ENCODE measurements around the gene RERE. TPM values are rescaled to one million over a fixed set of nuclear protein-coding genes. Genes with fewer than 3 reads are reported as not detected.

The RERE gene
- 57.2 and 60.2 TPM in 2 replicates for polyA plus RNA-seq (2013)

GRCh38 chr1:8817412-8818324 is at the start of gene RERE:
RERE (minus strand) TSS chr1:8817640.
- Histone ChIP-seq H3K14ac (ENCODE audit: low read length) (peak within 1 kb of the TSS; percentile 88), H2BK12ac (ENCODE audit: low read length) (no peak within 1 kb of the TSS), H2BK120ac (ENCODE audit: insufficient read depth, low read length, poor library complexity) (peak within 1 kb of the TSS; percentile 88), H2BK5ac (ENCODE audit: low read depth, low read length, poor library complexity) (peak within 1 kb of the TSS; percentile 89), H3K9ac (ENCODE audit: low read length) (peak within 1 kb of the TSS; percentile 96), H3K4me2 (ENCODE audit: low read length) (peak within 1 kb of the TSS; percentile 76), H3K18ac (ENCODE audit: low read length) (peak within 1 kb of the TSS; percentile 95), H3K36me3 (ENCODE audit: control insufficient read depth in 1 of 2, insufficient read depth in 2 of 2, low read length in 2 of 2) (no peaks in the 10 kb centered on the region), H4K12ac (ENCODE audit: low read depth, low read length) (peak within 1 kb of the TSS; percentile 91), H3K27ac (ENCODE audit: low read depth, low read length) (peak within 1 kb of the TSS; percentile 96), H4K91ac (ENCODE audit: low read depth, low read length) (peak within 1 kb of the TSS; percentile 85), H3K4ac (ENCODE audit: low read depth, low read length) (peak within 1 kb of the TSS; percentile 64), H2AFZ (ENCODE audit: insufficient read depth, low read length, poor library complexity) (peak within 1 kb of the TSS; percentile 78), H3K9me3 (ENCODE audit: insufficient read depth, low read depth, low read length) (no peaks in the 10 kb centered on the region), H2AK5ac (ENCODE audit: low read length) (no peak within 1 kb of the TSS), H3K79me1 (ENCODE audit: low read length) (peaks cover 14% of the 10 kb centered on the region), H3K79me2 (ENCODE audit: control insufficient read depth, insufficient read depth, low read length, poor library complexity) (peaks cover 11% of the 10 kb centered on the region), H4K8ac (ENCODE audit: low read depth, low read length) (peak within 1 kb of the TSS; percentile 93), H3K4me3 (ENCODE audit: low read depth, low read length) (peak within 1 kb of the TSS; percentile 91), H3K4me1 (ENCODE audit: control insufficient read depth in 1 of 2, insufficient read depth in 2 of 2, low read length in 2 of 2) (peaks cover 2 to 4% of the 10 kb centered on the region in 2 experiments), H3K27me3 (ENCODE audit: insufficient read depth, low read length) (no peaks in the 10 kb centered on the region), H3K23ac (ENCODE audit: low read length) (no peak within 1 kb of the TSS)
- no CpG with 5 or more reads among the region's 82 CpGs for WGBS (ENCODE audit: extremely low coverage, insufficient coverage, insufficient read length)
- DNase-seq = peak; percentile 93 to 97

- WGBS (ENCODE audit: extremely low coverage, insufficient coverage, insufficient read length) = no CpG with 5 or more reads among the region's 11 CpGs
- DNase-seq = no peak
- H3K4me1 ChIP-seq (ENCODE audit: control insufficient read depth in 1 of 2, insufficient read depth in 2 of 2, low read length in 2 of 2) = peaks cover 6 to 9% of the 10 kb centered on the region in 2 experiments
- H3K9me3 ChIP-seq (ENCODE audit: insufficient read depth, low read depth, low read length) = peaks cover 2% of the 10 kb centered on the region
- H2BK5ac ChIP-seq (ENCODE audit: low read depth, low read length, poor library complexity) = no peak overlapping the region
- no peak overlapping the region for H3K14ac ChIP-seq (ENCODE audit: low read length)
- H4K91ac ChIP-seq (ENCODE audit: low read depth, low read length) = no peak overlapping the region
- H4K8ac ChIP-seq (ENCODE audit: low read depth, low read length) = no peak overlapping the region
- no peak overlapping the region for H3K9ac ChIP-seq (ENCODE audit: low read length)
- H3K23ac ChIP-seq (ENCODE audit: low read length) = no peak overlapping the region
- H3K4ac ChIP-seq (ENCODE audit: low read depth, low read length) = no peak overlapping the region
- H3K79me2 ChIP-seq (ENCODE audit: control insufficient read depth, insufficient read depth, low read length, poor library complexity) = no peaks in the 10 kb centered on the region
- H3K4me3 ChIP-seq (ENCODE audit: low read depth, low read length) = no peak overlapping the region
- H3K79me1 ChIP-seq (ENCODE audit: low read length) = no peaks in the 10 kb centered on the region
- no peak overlapping the region for H3K18ac ChIP-seq (ENCODE audit: low read length)
- no peak overlapping the region for H4K12ac ChIP-seq (ENCODE audit: low read depth, low read length)
- no peaks in the 10 kb centered on the region for H3K27me3 ChIP-seq (ENCODE audit: insufficient read depth, low read length)
- H2BK12ac ChIP-seq (ENCODE audit: low read length) = no peak overlapping the region
- H2AK5ac ChIP-seq (ENCODE audit: low read length) = no peak overlapping the region
- no peak overlapping the region for H3K4me2 ChIP-seq (ENCODE audit: low read length)
- H2AFZ ChIP-seq (ENCODE audit: insufficient read depth, low read length, poor library complexity) = no peak overlapping the region
- H3K27ac ChIP-seq (ENCODE audit: low read depth, low read length) = no peak overlapping the region
- no peak overlapping the region for H2BK120ac ChIP-seq (ENCODE audit: insufficient read depth, low read length, poor library complexity)
- peaks cover 82 to 94% of the 10 kb centered on the region in 2 experiments for H3K36me3 ChIP-seq (ENCODE audit: control insufficient read depth in 1 of 2, insufficient read depth in 2 of 2, low read length in 2 of 2)
These were observed 49.5 kb upstream of the RERE start for GRCh38 chr1:8866792-8867415.

- WGBS (ENCODE audit: extremely low coverage, insufficient coverage, insufficient read length) = no CpG with 5 or more reads among the region's 10 CpGs
- H3K79me2 ChIP-seq (ENCODE audit: control insufficient read depth, insufficient read depth, low read length, poor library complexity) = no peaks in the 10 kb centered on the region
- H3K27me3 ChIP-seq (ENCODE audit: insufficient read depth, low read length) = no peaks in the 10 kb centered on the region
- H4K8ac ChIP-seq (ENCODE audit: low read depth, low read length) = no peak overlapping the region
- no peak overlapping the region for H3K4ac ChIP-seq (ENCODE audit: low read depth, low read length)
- peaks cover 80 to 93% of the 10 kb centered on the region in 2 experiments for H3K36me3 ChIP-seq (ENCODE audit: control insufficient read depth in 1 of 2, insufficient read depth in 2 of 2, low read length in 2 of 2)
- H3K4me3 ChIP-seq (ENCODE audit: low read depth, low read length) = no peak overlapping the region
- no peak overlapping the region for H2BK5ac ChIP-seq (ENCODE audit: low read depth, low read length, poor library complexity)
- H2AFZ ChIP-seq (ENCODE audit: insufficient read depth, low read length, poor library complexity) = no peak overlapping the region
- no peak overlapping the region for H3K14ac ChIP-seq (ENCODE audit: low read length)
- H3K18ac ChIP-seq (ENCODE audit: low read length) = no peak overlapping the region
- no peak overlapping the region for H3K9ac ChIP-seq (ENCODE audit: low read length)
- H3K9me3 ChIP-seq (ENCODE audit: insufficient read depth, low read depth, low read length) = no peaks in the 10 kb centered on the region
- no peak for DNase-seq
- H2BK12ac ChIP-seq (ENCODE audit: low read length) = no peak overlapping the region
- no peak overlapping the region for H2AK5ac ChIP-seq (ENCODE audit: low read length)
- H3K27ac ChIP-seq (ENCODE audit: low read depth, low read length) = no peak overlapping the region
- H3K23ac ChIP-seq (ENCODE audit: low read length) = no peak overlapping the region
- H4K12ac ChIP-seq (ENCODE audit: low read depth, low read length) = no peak overlapping the region
- H3K4me1 ChIP-seq (ENCODE audit: control insufficient read depth in 1 of 2, insufficient read depth in 2 of 2, low read length in 2 of 2) = peaks cover 4% of the 10 kb centered on the region in 2 experiments
- no peak overlapping the region for H2BK120ac ChIP-seq (ENCODE audit: insufficient read depth, low read length, poor library complexity)
- H4K91ac ChIP-seq (ENCODE audit: low read depth, low read length) = no peak overlapping the region
- no peak overlapping the region for H3K4me2 ChIP-seq (ENCODE audit: low read length)
- no peaks in the 10 kb centered on the region for H3K79me1 ChIP-seq (ENCODE audit: low read length)
These were observed 48.8 kb upstream of the RERE start for GRCh38 chr1:8866173-8866791.

GRCh38 chr1:8864713-8865344 is 47.4 kb upstream of the RERE start:
- no peak overlapping the region for H3K4me3 ChIP-seq (ENCODE audit: low read depth, low read length)
- H3K4me2 ChIP-seq (ENCODE audit: low read length) = no peak overlapping the region
- H3K4ac ChIP-seq (ENCODE audit: low read depth, low read length) = no peak overlapping the region
- H3K79me1 ChIP-seq (ENCODE audit: low read length) = no peaks in the 10 kb centered on the region
- no peak overlapping the region for H3K18ac ChIP-seq (ENCODE audit: low read length)
- H3K27ac ChIP-seq (ENCODE audit: low read depth, low read length) = no peak overlapping the region
- H2BK12ac ChIP-seq (ENCODE audit: low read length) = no peak overlapping the region
- no peak overlapping the region for H4K12ac ChIP-seq (ENCODE audit: low read depth, low read length)
- H3K36me3 ChIP-seq (ENCODE audit: control insufficient read depth in 1 of 2, insufficient read depth in 2 of 2, low read length in 2 of 2) = peaks cover 80 to 93% of the 10 kb centered on the region in 2 experiments
- H3K23ac ChIP-seq (ENCODE audit: low read length) = no peak overlapping the region
- H3K79me2 ChIP-seq (ENCODE audit: control insufficient read depth, insufficient read depth, low read length, poor library complexity) = no peaks in the 10 kb centered on the region
- WGBS (ENCODE audit: extremely low coverage, insufficient coverage, insufficient read length) = no CpG with 5 or more reads among the region's 6 CpGs
- no peak overlapping the region for H2AFZ ChIP-seq (ENCODE audit: insufficient read depth, low read length, poor library complexity)
- no peak overlapping the region for H4K8ac ChIP-seq (ENCODE audit: low read depth, low read length)
- DNase-seq = no peak
- no peaks in the 10 kb centered on the region for H3K27me3 ChIP-seq (ENCODE audit: insufficient read depth, low read length)
- H3K9me3 ChIP-seq (ENCODE audit: insufficient read depth, low read depth, low read length) = no peaks in the 10 kb centered on the region
- H3K4me1 ChIP-seq (ENCODE audit: control insufficient read depth in 1 of 2, insufficient read depth in 2 of 2, low read length in 2 of 2) = no peaks in the 10 kb centered on the region
- H2AK5ac ChIP-seq (ENCODE audit: low read length) = no peak overlapping the region
- H3K14ac ChIP-seq (ENCODE audit: low read length) = no peak overlapping the region
- H2BK120ac ChIP-seq (ENCODE audit: insufficient read depth, low read length, poor library complexity) = no peak overlapping the region
- H2BK5ac ChIP-seq (ENCODE audit: low read depth, low read length, poor library complexity) = no peak overlapping the region
- no peak overlapping the region for H3K9ac ChIP-seq (ENCODE audit: low read length)
- H4K91ac ChIP-seq (ENCODE audit: low read depth, low read length) = no peak overlapping the region
